Measurements from ENCODE around the gene TYRO3. TPM values are rescaled to one million over a fixed set of nuclear protein-coding genes. Genes with fewer than 3 reads are reported as not detected.

The TYRO3 gene
- total RNA-seq, 4 donors from 2014 or later = 4.6 to 8.7 (median 7.1) TPM

DNA sequence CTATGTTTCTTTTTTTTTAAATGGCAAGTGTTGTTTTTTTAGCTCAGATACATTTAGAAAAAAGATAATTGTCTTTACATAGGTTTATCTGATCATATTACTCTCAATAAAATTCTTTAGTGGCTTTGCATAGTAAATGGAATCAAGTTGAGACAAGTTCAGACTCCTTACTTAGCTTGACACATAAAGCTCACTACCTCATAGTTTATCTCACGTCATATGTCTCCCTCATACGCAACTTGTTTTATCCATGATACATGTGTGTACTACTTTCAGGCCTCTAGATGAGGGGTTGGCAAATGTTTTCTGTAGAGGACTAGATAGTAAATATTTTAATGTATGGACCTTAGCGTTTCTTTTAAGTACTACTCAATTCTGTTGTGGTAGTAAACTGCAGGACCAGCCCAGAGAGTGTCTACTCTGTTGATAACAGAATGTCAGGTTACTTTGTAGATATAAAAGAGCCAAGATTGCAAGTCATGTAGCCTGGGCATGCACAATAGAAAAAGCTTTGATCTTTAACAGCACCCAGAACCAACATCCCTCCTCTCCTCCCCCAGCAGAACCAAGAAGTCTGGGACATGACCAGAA is 73.0 kb downstream of the TYRO3 start:
- H3K36me3 ChIP-seq = no peaks in the 10 kb centered on the region
- H3K4me3 ChIP-seq = no peak overlapping the region
- 86% methylated on average over 3 of the region's 3 CpGs for WGBS
- no peaks in the 10 kb centered on the region for H3K27me3 ChIP-seq
- TF ChIP-seq EP300 (IDR thresholded peaks at IDR 0.05) (no peak), POLR2A (IDR thresholded peaks at IDR 0.05; ENCODE audit: low read depth) (no peak), POLR2AphosphoS5 (IDR thresholded peaks at IDR 0.05) (no peak), CTCF (IDR thresholded peaks at IDR 0.05) (no peak)
- H3K4me1 ChIP-seq = peaks cover 0 to 13% (median 3%) of the 10 kb centered on the region in 4 donors
- intact Hi-C loops (cut with DNase I) = no loop called here
- H3K9me3 ChIP-seq = no peaks in the 10 kb centered on the region
- H3K27ac ChIP-seq (replicated peaks in 1 of 4) = no peak overlapping the region
- DNase-seq (ENCODE audit: extremely low spot score) = no peak

Other genes starting within 250 kb of the TYRO3 start
- gene OIP5, start 226.6 kb upstream of the TYRO3 start, total RNA-seq = under 1 TPM in 1 of 4 donors, not detected in 3; 0.39 TPM
- gene NUSAP1, start 226.3 kb upstream of the TYRO3 start, total RNA-seq = 1 to 10 TPM in 3 of 4 donors, under 1 TPM in 1; 0.42 to 5.5 (median 1.5) TPM
- gene NDUFAF1, start 156.7 kb upstream of the TYRO3 start, total RNA-seq = 10 to 100 TPM; 18.3 to 23.8 (median 21.0) TPM
- 10 to 100 TPM; 31.5 to 37.7 (median 35.9) TPM for gene RTF1, start 142.1 kb upstream of the TYRO3 start, total RNA-seq
- 1 to 10 TPM in 1 of 4 donors, under 1 TPM in 3; 0.83 to 2.5 (median 0.97) TPM for gene ITPKA, start 65.3 kb upstream of the TYRO3 start, total RNA-seq
- gene LTK, start 45.4 kb upstream of the TYRO3 start, total RNA-seq = 1 to 10 TPM in 1 of 4 donors, under 1 TPM in 2, not detected in 1; 0.33 to 2.4 (median 0.69) TPM
- gene RPAP1, start 15.0 kb upstream of the TYRO3 start, total RNA-seq = 10 to 100 TPM; 11.2 to 46.6 (median 28.0) TPM
- 10 to 100 TPM; 25.3 to 39.4 (median 31.5) TPM for gene MGA, start 101.2 kb downstream of the TYRO3 start, total RNA-seq
- 10 to 100 TPM; 18.2 to 54.6 (median 42.9) TPM for gene MAPKBP1, start 215.3 kb downstream of the TYRO3 start, total RNA-seq

Data from esophagus muscularis mucosa (tissue), 4 donors.